ENCODE measurements around the gene SMYD3. TPM values are rescaled to one million over a fixed set of nuclear protein-coding genes. Genes with fewer than 3 reads are reported as not detected.

Gene SMYD3
- total and polyA plus RNA-seq, 10 of the 15 experiments (the other 5 are each of a cell fraction or from before 2014, with no cell fraction given), result 18.3 to 54.0 (median 24.8) TPM

DNA sequence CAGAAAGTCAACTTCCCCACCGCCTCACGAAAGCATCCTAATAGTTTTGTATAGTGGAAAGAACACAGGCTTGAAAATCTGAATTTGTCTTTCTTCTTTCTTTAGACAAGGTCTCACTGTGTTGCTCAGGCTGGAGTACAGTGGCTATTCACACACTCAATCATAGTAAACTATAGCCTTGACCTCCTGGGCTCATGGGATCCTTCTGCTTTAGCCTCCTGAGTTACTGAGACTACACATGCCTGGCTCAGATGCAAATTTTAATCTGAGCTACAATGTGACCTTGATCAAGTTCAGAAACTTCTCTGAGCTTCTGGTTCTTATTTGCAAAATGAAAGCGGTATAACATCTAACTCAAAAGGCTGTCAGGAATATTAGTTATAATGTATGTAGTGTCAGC is 362.1 kb downstream of the SMYD3 start:
- WGBS (ENCODE audit: insufficient coverage, insufficient replicate concordance, low lambda C conversion rate, missing lambda C conversion rate), result 100% methylated on average over 3 of the region's 3 CpGs
- no peaks in the 10 kb centered on the region for H3K79me2 ChIP-seq (ENCODE audit: control insufficient read depth, insufficient read depth, low read length)
- H3K27me3 ChIP-seq (replicated peaks in 1 of 2; ENCODE audit: control insufficient read depth in 2 of 2, insufficient read depth in 2 of 2, low read length in 1 of 2), result no peaks in the 10 kb centered on the region
- SMC1A ChIA-PET (ENCODE audit: uncharacterized antibody, unreplicated experiment), result interaction anchor here (0.8 to 1.4 kb wide), 2 partner anchors 11 to 23 kb away, joined by 4 read pairs; no protein-coding TSS in a partner anchor
- in situ Hi-C loops (cut with MboI) (no loop called here), intact Hi-C loops (cut with micrococcal nuclease; ENCODE audit: unreplicated experiment) (no loop called here)
- H2AFZ ChIP-seq (ENCODE audit: control insufficient read depth, low read depth, low read length), result no peak overlapping the region
- no peaks in the 10 kb centered on the region for H3K4me1 ChIP-seq (ENCODE audit: control insufficient read depth, insufficient read depth, low read length)
- no peak overlapping the region for H3K27ac ChIP-seq (ENCODE audit: control insufficient read depth, insufficient read depth)
- RAD21 ChIA-PET (ENCODE audit: unreplicated experiment), result interaction anchor here (0.9 kb wide), 1 partner anchor 9 kb away, joined by 3 read pairs; no protein-coding TSS in a partner anchor
- DNase-seq (ENCODE audit: low read depth, low spot score), result no peak
- BruUV-seq (replicated peaks), result no TSS peak
- H4K20me1 ChIP-seq (ENCODE audit: control insufficient read depth, insufficient read depth), result no peaks in the 10 kb centered on the region
- ATAC-seq, result no peak
- no peak for FAIRE-seq
- no peak overlapping the region for H3K4me3 ChIP-seq
- peaks cover 3% of the 10 kb centered on the region; the same call in 1 of the 3 replicates for H3K9me3 ChIP-seq (replicated peaks; ENCODE audit: control insufficient read depth, insufficient read depth, low read length)
- no peaks in the 10 kb centered on the region for H3K36me3 ChIP-seq (ENCODE audit: control insufficient read depth in 2 of 2, insufficient read depth in 2 of 2, low read length in 1 of 2)
- no peak overlapping the region for H3K4me2 ChIP-seq (ENCODE audit: control insufficient read depth, insufficient read depth)
- CTCF ChIA-PET, result interaction anchor here (1.0 to 1.7 kb wide), 4 partner anchors 9 to 16 kb away, joined by 3 to 4 read pairs (median 4); no protein-coding TSS in a partner anchor
- POLR2A ChIA-PET, result interaction anchor here (1.4 kb wide), 1 partner anchor 17 kb away, joined by 3 read pairs; no protein-coding TSS in a partner anchor
- H3K9ac ChIP-seq (ENCODE audit: control insufficient read depth, insufficient read depth, low read length), result no peak overlapping the region
- TF ChIP-seq WRNIP1 (IDR thresholded peaks at IDR 0.05; ENCODE audit: borderline replicate concordance, low read depth, low read length), result no peak
- no peak for TF ChIP-seq SP1 (IDR thresholded peaks at IDR 0.05; ENCODE audit: low read depth, low read length)
- no peak for TF ChIP-seq ZNF217 (IDR thresholded peaks at IDR 0.05)
- TF ChIP-seq, protein P1, sequence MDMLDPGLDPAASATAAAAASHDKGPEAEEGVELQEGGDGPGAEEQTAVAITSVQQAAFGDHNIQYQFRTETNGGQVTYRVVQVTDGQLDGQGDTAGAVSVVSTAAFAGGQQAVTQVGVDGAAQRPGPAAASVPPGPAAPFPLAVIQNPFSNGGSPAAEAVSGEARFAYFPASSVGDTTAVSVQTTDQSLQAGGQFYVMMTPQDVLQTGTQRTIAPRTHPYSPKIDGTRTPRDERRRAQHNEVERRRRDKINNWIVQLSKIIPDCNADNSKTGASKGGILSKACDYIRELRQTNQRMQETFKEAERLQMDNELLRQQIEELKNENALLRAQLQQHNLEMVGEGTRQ (IDR thresholded peaks at IDR 0.05; ENCODE audit: borderline replicate concordance, low read depth, low read length), result no peak
- TF ChIP-seq FOXK2 (IDR thresholded peaks at IDR 0.05), result no peak
- no peak for TF ChIP-seq EP300 (IDR thresholded peaks at IDR 0.05; ENCODE audit: borderline replicate concordance in 1 of 2, control insufficient read depth in 1 of 2, low read depth in 2 of 2, low read length in 2 of 2)
- no peak for TF ChIP-seq CHD2 (IDR thresholded peaks at IDR 0.05; ENCODE audit: borderline replicate concordance, low read depth, low read length)
- TF ChIP-seq SUPT20H (IDR thresholded peaks at IDR 0.05; ENCODE audit: borderline replicate concordance, control insufficient read depth, low read depth, low read length), result no peak
- no peak for TF ChIP-seq ZBTB4 (CRISPR knock-in tag; IDR thresholded peaks at IDR 0.05)
- TF ChIP-seq MYB (IDR thresholded peaks at IDR 0.05; ENCODE audit: borderline replicate concordance, low read depth, low read length), result no peak
- TF ChIP-seq CEBPB (IDR thresholded peaks at IDR 0.05; ENCODE audit: borderline replicate concordance in 1 of 2, low read depth in 2 of 2, low read length in 2 of 2), result no peak
- no peak for TF ChIP-seq CHD1 (IDR thresholded peaks at IDR 0.05; ENCODE audit: low read depth, low read length)
- TF ChIP-seq PRDM15 (CRISPR knock-in tag; IDR thresholded peaks at IDR 0.05), result no peak
- TF ChIP-seq NFIC (IDR thresholded peaks at IDR 0.05; ENCODE audit: low read depth, low read length), result no peak
- TF ChIP-seq CREB1 (IDR thresholded peaks at IDR 0.05; ENCODE audit: low read depth), result no peak
- no peak for TF ChIP-seq BHLHE40 (IDR thresholded peaks at IDR 0.05; ENCODE audit: borderline replicate concordance in 1 of 2, low read depth in 2 of 2, low read length in 1 of 2)
- no peak for TF ChIP-seq HDAC2 (IDR thresholded peaks at IDR 0.05)
